ENCODE results near the gene SLC12A9.

- TF ChIP-seq CTCF (conservative IDR thresholded peaks at IDR 0.05; ENCODE audit: low read depth, low read length) (no peak), EZH2 (IDR thresholded peaks at IDR 0.05; ENCODE audit: borderline replicate concordance, low read depth, low read length, poor library complexity, severe bottlenecking) (no peak)
Observed at GRCh38 chr7:100860702-100861615, 8.4 kb downstream of the SLC12A9 start.

All from A673 (cell line).